ENCODE measurements around the gene POM121. TPM values are rescaled to one million over a fixed set of nuclear protein-coding genes. Genes with fewer than 3 reads are reported as not detected.
"Not testable (repeated sequence)": the region's sequence is repeated elsewhere in the genome, so short reads cannot be mapped to it uniquely, and the experiment has no call there.

POM121 gene
- total RNA-seq, 1 donor from 2014 or later, result 21.9 TPM

- TF ChIP-seq, protein P1, sequence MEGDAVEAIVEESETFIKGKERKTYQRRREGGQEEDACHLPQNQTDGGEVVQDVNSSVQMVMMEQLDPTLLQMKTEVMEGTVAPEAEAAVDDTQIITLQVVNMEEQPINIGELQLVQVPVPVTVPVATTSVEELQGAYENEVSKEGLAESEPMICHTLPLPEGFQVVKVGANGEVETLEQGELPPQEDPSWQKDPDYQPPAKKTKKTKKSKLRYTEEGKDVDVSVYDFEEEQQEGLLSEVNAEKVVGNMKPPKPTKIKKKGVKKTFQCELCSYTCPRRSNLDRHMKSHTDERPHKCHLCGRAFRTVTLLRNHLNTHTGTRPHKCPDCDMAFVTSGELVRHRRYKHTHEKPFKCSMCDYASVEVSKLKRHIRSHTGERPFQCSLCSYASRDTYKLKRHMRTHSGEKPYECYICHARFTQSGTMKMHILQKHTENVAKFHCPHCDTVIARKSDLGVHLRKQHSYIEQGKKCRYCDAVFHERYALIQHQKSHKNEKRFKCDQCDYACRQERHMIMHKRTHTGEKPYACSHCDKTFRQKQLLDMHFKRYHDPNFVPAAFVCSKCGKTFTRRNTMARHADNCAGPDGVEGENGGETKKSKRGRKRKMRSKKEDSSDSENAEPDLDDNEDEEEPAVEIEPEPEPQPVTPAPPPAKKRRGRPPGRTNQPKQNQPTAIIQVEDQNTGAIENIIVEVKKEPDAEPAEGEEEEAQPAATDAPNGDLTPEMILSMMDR (IDR thresholded peaks at IDR 0.05), result peak in 2 of 3 experiments; percentile 18 to 40
- H3K9me3 ChIP-seq; H3K27ac ChIP-seq; H3K27me3 ChIP-seq; DNase-seq (ENCODE audit: extremely low spot score in 2 of 2); H3K4me3 ChIP-seq; H3K4me1 ChIP-seq; intact Hi-C loops (cut with DNase I): not testable (repeated sequence)
- H3K36me3 ChIP-seq, result peaks cover 0 to 11% of the 10 kb centered on the region in 2 donors
Measured at GRCh38 chr7:72914756-72915525, 10.0 kb upstream of the POM121 start.

DNA sequence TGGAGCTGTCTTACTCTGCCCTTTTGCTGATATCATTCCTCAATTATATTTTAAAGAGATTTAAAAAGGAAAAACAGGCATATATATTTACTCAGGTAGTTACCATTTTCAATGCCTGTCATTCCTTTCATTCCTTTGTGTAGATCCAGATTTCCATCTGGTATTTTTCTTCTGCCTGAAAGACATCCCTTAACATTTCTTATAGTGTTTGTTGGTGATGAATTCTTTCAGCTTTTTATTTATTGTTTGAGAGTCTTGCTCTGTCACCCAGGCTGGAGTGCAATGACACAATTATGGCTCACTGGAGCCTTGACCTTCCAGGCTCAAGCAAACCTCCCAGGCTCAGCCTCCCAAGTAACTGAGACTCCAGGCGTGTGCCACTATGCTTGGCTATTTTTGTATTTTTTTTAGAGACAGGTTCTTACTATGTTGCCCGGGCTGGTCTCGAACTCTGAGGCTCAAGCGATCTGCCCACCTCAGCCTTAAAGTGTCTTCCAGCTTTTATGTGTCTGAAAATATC lies 5.6 kb upstream of the POM121 start:
- intact Hi-C loops (cut with DNase I), result no loop called here
- Histone ChIP-seq H3K9me3 (no peaks in the 10 kb centered on the region), H3K36me3 (no peaks in the 10 kb centered on the region), H3K27me3 (no peaks in the 10 kb centered on the region), H3K27ac (no peak overlapping the region), H3K4me1 (peaks cover 6% of the 10 kb centered on the region), H3K4me3 (no peak overlapping the region)
- TF ChIP-seq, protein P1 (IDR thresholded peaks at IDR 0.05), result no peak
- TF ChIP-seq POLR2AphosphoS5 (IDR thresholded peaks at IDR 0.05; ENCODE audit: insufficient read depth in 1 of 2, low read depth in 1 of 2) (no peak), POLR2A (IDR thresholded peaks at IDR 0.05) (no peak)
- DNase-seq (ENCODE audit: extremely low spot score in 2 of 2), result peak in 1 of 2 donors; percentile 34

- intact Hi-C loops (cut with DNase I), result no loop called here
- H3K36me3 ChIP-seq, result peaks cover 3 to 26% of the 10 kb centered on the region in 2 donors
- no peak for DNase-seq (ENCODE audit: extremely low spot score in 2 of 2)
- TF ChIP-seq, protein P1 (IDR thresholded peaks at IDR 0.05), result no peak
- no peak for TF ChIP-seq POLR2AphosphoS5 (IDR thresholded peaks at IDR 0.05; ENCODE audit: insufficient read depth in 1 of 2, low read depth in 1 of 2)
- no peak for TF ChIP-seq POLR2A (IDR thresholded peaks at IDR 0.05)
- H3K27me3 ChIP-seq, result no peaks in the 10 kb centered on the region
- H3K4me1 ChIP-seq, result peaks cover 27% of the 10 kb centered on the region
- peak overlapping the region; percentile 74 to 81 for H3K4me3 ChIP-seq
- peak overlapping the region; percentile 84 for H3K27ac ChIP-seq
- no peaks in the 10 kb centered on the region for H3K9me3 ChIP-seq
Measured at GRCh38 chr7:72924386-72924732, 536 bp upstream of the POM121 start.

DNA sequence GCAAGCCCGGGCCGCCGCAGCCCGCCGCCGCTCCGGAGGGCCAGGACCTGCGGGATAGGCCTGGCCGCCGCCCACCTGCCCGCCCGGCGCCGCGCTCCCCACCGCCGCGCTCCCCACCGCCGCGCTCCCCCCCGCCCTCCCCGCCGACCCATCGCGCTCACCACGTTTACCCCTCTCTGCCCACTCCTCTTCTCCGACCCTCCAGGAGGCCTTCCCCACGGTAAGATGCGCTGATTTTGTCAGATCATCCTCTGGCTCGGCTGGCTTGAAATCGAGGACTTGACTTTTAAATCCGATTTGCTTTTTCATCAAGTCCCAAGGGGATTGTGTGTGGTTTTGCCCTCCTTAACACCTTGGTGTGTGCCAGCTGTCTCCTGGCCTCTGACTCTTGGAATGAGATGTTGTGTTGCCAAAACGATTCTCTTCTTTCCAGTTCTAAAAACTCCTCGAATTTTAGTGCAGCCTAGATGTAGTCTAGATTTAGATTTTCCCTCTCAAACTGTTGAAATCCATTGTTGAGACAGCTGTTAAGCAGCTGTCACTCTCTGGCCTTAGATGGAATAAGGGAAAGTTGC lies 738 bp downstream of the POM121 start:
- Histone ChIP-seq H3K4me1 (peaks cover 27% of the 10 kb centered on the region), H3K27me3 (no peaks in the 10 kb centered on the region), H3K4me3 (peak overlapping the region; percentile 74 to 81), H3K27ac (peak overlapping the region; percentile 84), H3K9me3 (no peaks in the 10 kb centered on the region), H3K36me3 (peaks cover 5 to 39% of the 10 kb centered on the region in 2 donors)
- TF ChIP-seq, protein P1 (IDR thresholded peaks at IDR 0.05), result no peak
- TF ChIP-seq POLR2A (IDR thresholded peaks at IDR 0.05) (no peak), POLR2AphosphoS5 (IDR thresholded peaks at IDR 0.05; ENCODE audit: insufficient read depth in 1 of 2, low read depth in 1 of 2) (no peak)
- intact Hi-C loops (cut with DNase I), result no loop called here
- DNase-seq (ENCODE audit: extremely low spot score in 2 of 2), result peak in 1 of 2 donors; percentile 28

- H3K27me3 ChIP-seq; DNase-seq (ENCODE audit: extremely low spot score in 2 of 2); H3K9me3 ChIP-seq; intact Hi-C loops (cut with DNase I); H3K4me3 ChIP-seq; H3K27ac ChIP-seq: not testable (repeated sequence)
- peaks cover 27% of the 10 kb centered on the region for H3K4me1 ChIP-seq
- H3K36me3 ChIP-seq, result peaks cover 5 to 51% of the 10 kb centered on the region in 2 donors
Measured at GRCh38 chr7:72927791-72928190, 2.9 kb downstream of the POM121 start.

DNA sequence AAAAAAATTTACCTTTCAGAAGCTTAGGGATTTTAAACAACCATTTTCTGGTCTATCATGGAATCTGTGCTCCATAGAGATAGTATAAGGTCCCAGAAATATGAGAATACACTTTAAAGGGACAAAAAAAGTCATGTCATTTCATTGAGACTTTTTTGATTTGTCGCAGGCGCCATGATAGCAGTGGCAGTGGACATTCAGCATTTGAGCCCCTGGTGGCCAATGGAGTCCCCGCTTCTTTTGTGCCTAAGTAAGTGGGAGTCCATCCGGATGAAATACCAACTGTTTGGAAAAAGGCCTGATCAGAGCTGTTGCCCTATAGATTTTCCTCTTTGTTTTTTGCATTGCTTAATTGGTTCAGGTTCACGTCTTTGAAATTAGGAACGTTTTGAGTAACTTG lies 3.3 kb downstream of the POM121 start:
- Histone ChIP-seq H3K4me1 (peaks cover 27% of the 10 kb centered on the region), H3K36me3 (peaks cover 5 to 51% of the 10 kb centered on the region in 2 donors)
- H3K27ac ChIP-seq; H3K9me3 ChIP-seq; H3K4me3 ChIP-seq; H3K27me3 ChIP-seq; DNase-seq (ENCODE audit: extremely low spot score in 2 of 2); intact Hi-C loops (cut with DNase I): not testable (repeated sequence)

DNA sequence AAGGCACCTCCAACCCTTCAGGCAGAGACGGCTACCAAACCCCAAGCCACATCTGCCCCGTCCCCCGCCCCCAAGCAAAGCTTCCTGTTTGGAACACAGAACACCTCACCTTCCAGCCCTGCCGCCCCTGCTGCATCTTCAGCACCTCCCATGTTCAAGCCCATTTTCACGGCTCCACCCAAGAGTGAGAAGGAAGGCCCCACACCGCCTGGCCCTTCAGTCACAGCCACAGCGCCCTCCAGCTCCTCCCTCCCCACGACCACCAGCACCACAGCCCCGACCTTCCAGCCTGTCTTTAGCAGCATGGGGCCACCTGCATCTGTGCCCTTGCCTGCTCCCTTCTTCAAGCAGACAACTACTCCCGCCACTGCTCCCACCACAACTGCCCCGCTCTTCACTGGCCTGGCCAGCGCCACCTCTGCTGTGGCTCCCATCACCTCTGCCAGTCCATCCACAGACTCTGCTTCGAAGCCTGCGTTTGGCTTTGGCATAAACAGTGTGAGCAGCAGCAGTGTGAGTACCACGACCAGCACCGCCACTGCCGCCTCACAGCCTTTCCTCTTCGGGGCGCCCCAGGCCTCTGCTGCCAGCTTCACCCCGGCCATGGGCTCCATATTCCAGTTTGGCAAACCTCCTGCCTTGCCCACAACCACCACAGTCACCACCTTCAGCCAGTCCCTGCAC lies 17.3 kb downstream of the POM121 start:
- H3K4me3 ChIP-seq; intact Hi-C loops (cut with DNase I); H3K27me3 ChIP-seq; H3K9me3 ChIP-seq; DNase-seq (ENCODE audit: extremely low spot score in 2 of 2); H3K27ac ChIP-seq; H3K4me1 ChIP-seq: not testable (repeated sequence)
- H3K36me3 ChIP-seq, result peaks cover 0 to 21% of the 10 kb centered on the region in 2 donors

DNA sequence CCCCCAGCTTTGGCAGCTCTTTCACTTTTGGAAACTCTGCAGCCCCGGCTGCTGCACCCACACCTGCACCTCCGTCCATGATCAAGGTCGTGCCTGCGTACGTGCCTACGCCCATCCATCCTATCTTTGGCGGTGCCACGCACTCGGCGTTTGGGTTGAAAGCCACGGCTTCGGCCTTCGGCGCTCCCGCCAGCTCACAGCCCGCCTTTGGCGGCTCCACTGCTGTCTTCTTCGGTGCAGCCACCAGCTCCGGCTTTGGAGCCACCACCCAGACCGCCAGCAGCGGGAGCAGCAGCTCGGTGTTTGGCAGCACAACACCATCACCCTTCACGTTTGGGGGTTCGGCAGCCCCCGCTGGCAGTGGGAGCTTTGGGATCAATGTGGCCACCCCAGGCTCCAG lies 18.1 kb downstream of the POM121 start:
- intact Hi-C loops (cut with DNase I); H3K27ac ChIP-seq; H3K4me1 ChIP-seq; DNase-seq (ENCODE audit: extremely low spot score in 2 of 2); H3K27me3 ChIP-seq; H3K9me3 ChIP-seq; H3K4me3 ChIP-seq: not testable (repeated sequence)
- H3K36me3 ChIP-seq, result peaks cover 0 to 21% of the 10 kb centered on the region in 2 donors

Measured in vagina (tissue), 2 donors.